NAMALWA (cell line): ENCODE data around the gene RBM26.

Experiments
- DNase-seq: peaks from one replicate; pipeline ENCODE4 v3.0.0-alpha.2; 2015; ENCODE audit warnings: low spot score

The RBM26 gene

DNA sequence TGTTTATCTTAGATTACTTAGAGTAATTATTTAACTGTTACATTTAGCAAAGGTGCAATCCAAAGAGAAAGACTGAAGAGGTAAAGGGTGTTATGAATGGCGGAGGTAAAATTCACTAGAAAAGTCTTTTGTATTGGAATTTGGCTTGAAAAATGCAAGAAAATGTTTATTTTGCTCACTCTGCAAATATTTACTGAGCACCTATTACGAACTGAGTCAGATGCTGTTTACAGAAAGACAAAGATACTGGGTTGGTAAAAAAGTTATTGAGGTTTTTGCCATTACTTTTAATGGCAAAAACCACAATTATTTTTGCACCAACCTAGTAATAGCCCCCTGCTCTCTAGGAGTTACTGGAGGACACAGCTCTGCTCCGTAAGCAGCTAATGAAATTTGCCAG is 135.2 kb downstream of the RBM26 start:
- DNase-seq, result no peak
